Vagina (tissue), 2 donors: ENCODE results near the gene CHCHD6.

ENCODE experiments used
- POLR2A ChIP-seq, 2 donors: fragments of 450-650 bp; IDR thresholded peaks; one replicate each; pipeline ENCODE4 v1.6.1; 2017; ENCODE audit warnings: antibody characterized with exemption in 2 of 2, mild to moderate bottlenecking in 2 of 2, moderate library complexity in 2 of 2
- TF ChIP-seq, protein P1 (sequence below), 3 experiments: fragments of 450-650 bp in 2 of 3; fragments of 200-600 bp in 1 of 3; sonication (generic) in 1 of 3; IDR thresholded peaks; one replicate each; pipeline ENCODE4 v1.5.1; 2017 to 2019; ENCODE audit warnings: antibody characterized with exemption in 3 of 3, mild to moderate bottlenecking in 2 of 3, moderate library complexity in 2 of 3

DNA sequence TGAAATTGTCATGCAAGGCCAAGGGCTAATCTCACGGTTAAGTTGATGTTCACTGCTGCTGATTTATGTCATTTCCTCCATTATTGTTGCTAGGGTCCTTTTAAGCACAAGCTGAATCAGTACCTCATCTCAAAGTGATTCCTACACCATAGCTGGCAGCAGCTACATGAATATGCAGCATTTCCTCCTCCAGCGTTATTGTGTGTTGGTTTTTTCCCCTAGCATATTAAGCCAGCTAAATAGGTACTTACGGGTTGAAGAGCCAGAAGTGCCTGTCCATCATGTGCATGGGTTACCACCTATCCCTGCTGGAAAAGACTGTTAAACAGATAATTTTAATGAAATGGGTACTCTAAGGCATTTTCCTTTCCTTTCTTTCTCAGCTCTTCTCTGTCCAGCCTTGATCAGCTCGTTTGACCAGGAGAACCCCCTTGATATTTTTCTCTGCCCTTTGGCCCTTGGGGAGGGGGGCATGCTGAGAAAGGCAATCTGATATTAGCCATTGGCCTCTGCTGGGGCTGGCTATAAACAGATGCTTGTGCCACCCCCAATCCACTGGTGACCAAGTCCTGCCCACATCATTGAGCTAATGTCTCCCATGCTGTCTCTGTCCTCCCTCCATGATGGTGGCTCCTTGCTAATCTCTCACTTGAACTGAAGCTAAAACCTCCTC is 163.3 kb downstream of the CHCHD6 start:
- TF ChIP-seq POLR2A (IDR thresholded peaks at IDR 0.05) = no peak
- TF ChIP-seq, protein P1, sequence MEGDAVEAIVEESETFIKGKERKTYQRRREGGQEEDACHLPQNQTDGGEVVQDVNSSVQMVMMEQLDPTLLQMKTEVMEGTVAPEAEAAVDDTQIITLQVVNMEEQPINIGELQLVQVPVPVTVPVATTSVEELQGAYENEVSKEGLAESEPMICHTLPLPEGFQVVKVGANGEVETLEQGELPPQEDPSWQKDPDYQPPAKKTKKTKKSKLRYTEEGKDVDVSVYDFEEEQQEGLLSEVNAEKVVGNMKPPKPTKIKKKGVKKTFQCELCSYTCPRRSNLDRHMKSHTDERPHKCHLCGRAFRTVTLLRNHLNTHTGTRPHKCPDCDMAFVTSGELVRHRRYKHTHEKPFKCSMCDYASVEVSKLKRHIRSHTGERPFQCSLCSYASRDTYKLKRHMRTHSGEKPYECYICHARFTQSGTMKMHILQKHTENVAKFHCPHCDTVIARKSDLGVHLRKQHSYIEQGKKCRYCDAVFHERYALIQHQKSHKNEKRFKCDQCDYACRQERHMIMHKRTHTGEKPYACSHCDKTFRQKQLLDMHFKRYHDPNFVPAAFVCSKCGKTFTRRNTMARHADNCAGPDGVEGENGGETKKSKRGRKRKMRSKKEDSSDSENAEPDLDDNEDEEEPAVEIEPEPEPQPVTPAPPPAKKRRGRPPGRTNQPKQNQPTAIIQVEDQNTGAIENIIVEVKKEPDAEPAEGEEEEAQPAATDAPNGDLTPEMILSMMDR (IDR thresholded peaks at IDR 0.05) = no peak
